Stimulated activated CD8-positive, alpha-beta memory T cell treated with anti-CD3 and anti-CD28 coated beads, Interleukin-4, amount 100 ng/mL, for 1 hour (primary cell): ENCODE measurements around the gene KDM7A.
A peak's percentile ranks its signal among the peaks of the same experiment; 100 is the strongest.
"Not testable (repeated sequence)": the region's sequence is repeated elsewhere in the genome, so short reads cannot be mapped to it uniquely, and the experiment has no call there.

Experiments
- DNase-seq, 2 donors: peaks; one replicate each; pipeline ENCODE4 v3.0.0-alpha.2; 2020; ENCODE audit warnings: low read depth in 2 of 2, low spot score in 1 of 2

KDM7A gene

GRCh38 chr7:140202942-140203341 lies 26.2 kb upstream of the KDM7A start:
- DNase-seq = not testable (repeated sequence)

- no peak for DNase-seq
Observed at GRCh38 chr7:140201393-140201792, 24.6 kb upstream of the KDM7A start.

GRCh38 chr7:140200061-140200989 lies 23.5 kb upstream of the KDM7A start:
- DNase-seq = no peak

GRCh38 chr7:140197938-140198337 lies 21.2 kb upstream of the KDM7A start:
- DNase-seq = no peak

- DNase-seq = no peak
Observed at GRCh38 chr7:140197218-140197890, 20.6 kb upstream of the KDM7A start.

- no peak for DNase-seq
Observed at GRCh38 chr7:140196361-140197217, 19.8 kb upstream of the KDM7A start.

GRCh38 chr7:140195859-140196258 lies 19.1 kb upstream of the KDM7A start:
- no peak for DNase-seq

- DNase-seq = no peak
Observed at GRCh38 chr7:140192620-140193019, 15.8 kb upstream of the KDM7A start.

GRCh38 chr7:140192176-140192575 lies 15.4 kb upstream of the KDM7A start:
- DNase-seq = no peak

GRCh38 chr7:140190588-140190987 lies 13.8 kb upstream of the KDM7A start:
- DNase-seq = no peak

GRCh38 chr7:140189917-140190316 lies 13.1 kb upstream of the KDM7A start:
- DNase-seq = no peak

GRCh38 chr7:140182917-140183316 lies 6.1 kb upstream of the KDM7A start:
- DNase-seq = no peak

- no peak for DNase-seq
Observed at GRCh38 chr7:140179339-140179738, 2.6 kb upstream of the KDM7A start.

GRCh38 chr7:140176122-140176701 lies 571 bp downstream of the KDM7A start:
- DNase-seq = no peak

- DNase-seq = peak; percentile 79 to 83
Observed at GRCh38 chr7:140175221-140176121, 1.3 kb downstream of the KDM7A start.

- no peak for DNase-seq
Observed at GRCh38 chr7:140174217-140174616, 2.6 kb downstream of the KDM7A start.

GRCh38 chr7:140170375-140170774 lies 6.4 kb downstream of the KDM7A start:
- DNase-seq = no peak

- DNase-seq = no peak
Observed at GRCh38 chr7:140168816-140169215, 8.0 kb downstream of the KDM7A start.

GRCh38 chr7:140165422-140165821 lies 11.4 kb downstream of the KDM7A start:
- DNase-seq = no peak

GRCh38 chr7:140162081-140162480 lies 14.7 kb downstream of the KDM7A start:
- not testable (repeated sequence) for DNase-seq
